ENCODE measurements around the gene NETO2. TPM values are rescaled to one million over a fixed set of nuclear protein-coding genes. Genes with fewer than 3 reads are reported as not detected.

Gene NETO2
- total and polyA plus RNA-seq, 9 of the 15 experiments (the other 6 are each of a cell fraction or from before 2014, with no cell fraction given): 4.1 to 37.0 (median 22.2) TPM

DNA sequence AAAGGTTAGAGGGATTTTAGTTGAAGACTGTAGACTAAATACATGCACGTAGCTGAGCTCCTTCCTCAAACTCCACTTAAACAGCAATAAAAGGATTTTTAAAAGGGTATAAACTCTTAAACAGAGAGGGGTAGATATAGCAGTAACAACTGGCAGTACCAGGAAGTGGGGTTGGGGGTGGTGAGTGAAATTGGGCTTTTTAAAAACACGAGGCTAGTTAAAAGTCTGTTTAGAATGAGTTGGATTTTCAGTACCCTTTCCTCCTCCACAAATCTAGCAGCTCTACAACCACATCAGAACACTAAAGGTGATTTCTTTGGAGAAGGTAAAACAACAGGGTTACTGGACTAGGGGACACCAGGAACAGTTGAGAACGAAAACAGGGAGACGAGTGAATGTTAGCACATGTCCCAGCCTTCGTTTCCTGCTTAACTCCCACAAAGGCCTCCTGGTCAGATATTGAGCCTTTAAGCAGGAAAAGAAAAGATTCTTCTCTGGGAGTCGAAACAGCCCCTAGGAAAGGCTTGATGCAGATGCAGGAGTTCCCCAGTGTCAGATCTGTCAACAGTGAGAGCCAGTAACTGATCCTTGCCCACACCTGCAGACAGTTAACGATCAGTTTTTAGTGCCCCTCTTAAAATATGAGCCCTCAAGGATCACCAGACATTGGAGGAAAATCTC, 13.8 kb downstream of the NETO2 start:
- WGBS (ENCODE audit: insufficient coverage, low coverage, missing lambda C conversion rate): 57% methylated on average over 7 of the region's 7 CpGs
- Histone ChIP-seq H3K9me3 (replicated peaks; ENCODE audit: control insufficient read depth, insufficient read depth, low read depth, low read length) (no peaks in the 10 kb centered on the region), H2AFZ (ENCODE audit: low read depth, low read length) (no peak overlapping the region; the same call in 1 of the 2 replicates), H3K4me2 (ENCODE audit: insufficient read depth, low read length) (no peak overlapping the region), H3K36me3 (ENCODE audit: control insufficient read depth, insufficient read depth, low read length) (peaks cover 17% of the 10 kb centered on the region; the same call in 2 of the 3 replicates), H4K20me1 (replicated peaks; ENCODE audit: control insufficient read depth, insufficient read depth, low read length) (no peaks in the 10 kb centered on the region), H3K27me3 (ENCODE audit: control insufficient read depth in 2 of 2, insufficient read depth in 2 of 2, low read length in 2 of 2) (no peaks in the 10 kb centered on the region), H3K4me1 (replicated peaks in 1 of 2; ENCODE audit: control insufficient read depth in 2 of 2, insufficient read depth in 2 of 2, low read length in 2 of 2) (0 out of 5 replicates have a peak, but pooled peaks cover 0 to 2% of the 10 kb centered on the region in 2 experiments), H3K79me2 (ENCODE audit: control insufficient read depth, insufficient read depth, low read length) (peaks cover 37% of the 10 kb centered on the region), H3K4me3 (no peak overlapping the region), H3K9ac (ENCODE audit: insufficient read depth in 1 of 2, low read depth in 2 of 2, low read length in 2 of 2) (no peak overlapping the region), H3K27ac (ENCODE audit: extremely low read depth, low read depth, low read length) (no peak overlapping the region), H3K9me1 (ENCODE audit: control insufficient read depth, insufficient read depth, low read length) (no peaks in the 10 kb centered on the region)
- intact Hi-C loops (cut with micrococcal nuclease) (loop anchor here (10.0 kb wide), 1 partner anchor 95 kb away; no protein-coding TSS in a partner anchor), in situ Hi-C loops (cut with MboI) (loop anchor here (5.0 kb wide), 1 partner anchor 148 kb away; no protein-coding TSS in a partner anchor)
- POLR2A ChIA-PET: interaction anchor here (0.6 to 0.9 kb wide), 2 partner anchors 14 to 196 kb away, joined by 3 read pairs; no protein-coding TSS in a partner anchor
- no peak for DNase-seq (ENCODE audit: extremely low read depth in 1 of 4, low spot score in 3 of 4)
- no peak for ATAC-seq
- CTCF ChIA-PET (ENCODE audit: low intra/inter-chr PET ratio): no interaction called here
- no TSS peak for BruUV-seq (replicated peaks)
- FAIRE-seq: peak; percentile 19
- no peak for TF ChIP-seq CTBP1 (IDR thresholded peaks at IDR 0.05; ENCODE audit: borderline replicate concordance)
- no peak for TF ChIP-seq PTBP1 (IDR thresholded peaks at IDR 0.05; ENCODE audit: low read depth, low read length)
- no peak for TF ChIP-seq ZNF3 (CRISPR knock-in tag; IDR thresholded peaks at IDR 0.05)
- TF ChIP-seq HDAC2 (IDR thresholded peaks at IDR 0.05): no peak
- TF ChIP-seq MCM2 (IDR thresholded peaks at IDR 0.05; ENCODE audit: low read depth): no peak
- TF ChIP-seq, protein P1, sequence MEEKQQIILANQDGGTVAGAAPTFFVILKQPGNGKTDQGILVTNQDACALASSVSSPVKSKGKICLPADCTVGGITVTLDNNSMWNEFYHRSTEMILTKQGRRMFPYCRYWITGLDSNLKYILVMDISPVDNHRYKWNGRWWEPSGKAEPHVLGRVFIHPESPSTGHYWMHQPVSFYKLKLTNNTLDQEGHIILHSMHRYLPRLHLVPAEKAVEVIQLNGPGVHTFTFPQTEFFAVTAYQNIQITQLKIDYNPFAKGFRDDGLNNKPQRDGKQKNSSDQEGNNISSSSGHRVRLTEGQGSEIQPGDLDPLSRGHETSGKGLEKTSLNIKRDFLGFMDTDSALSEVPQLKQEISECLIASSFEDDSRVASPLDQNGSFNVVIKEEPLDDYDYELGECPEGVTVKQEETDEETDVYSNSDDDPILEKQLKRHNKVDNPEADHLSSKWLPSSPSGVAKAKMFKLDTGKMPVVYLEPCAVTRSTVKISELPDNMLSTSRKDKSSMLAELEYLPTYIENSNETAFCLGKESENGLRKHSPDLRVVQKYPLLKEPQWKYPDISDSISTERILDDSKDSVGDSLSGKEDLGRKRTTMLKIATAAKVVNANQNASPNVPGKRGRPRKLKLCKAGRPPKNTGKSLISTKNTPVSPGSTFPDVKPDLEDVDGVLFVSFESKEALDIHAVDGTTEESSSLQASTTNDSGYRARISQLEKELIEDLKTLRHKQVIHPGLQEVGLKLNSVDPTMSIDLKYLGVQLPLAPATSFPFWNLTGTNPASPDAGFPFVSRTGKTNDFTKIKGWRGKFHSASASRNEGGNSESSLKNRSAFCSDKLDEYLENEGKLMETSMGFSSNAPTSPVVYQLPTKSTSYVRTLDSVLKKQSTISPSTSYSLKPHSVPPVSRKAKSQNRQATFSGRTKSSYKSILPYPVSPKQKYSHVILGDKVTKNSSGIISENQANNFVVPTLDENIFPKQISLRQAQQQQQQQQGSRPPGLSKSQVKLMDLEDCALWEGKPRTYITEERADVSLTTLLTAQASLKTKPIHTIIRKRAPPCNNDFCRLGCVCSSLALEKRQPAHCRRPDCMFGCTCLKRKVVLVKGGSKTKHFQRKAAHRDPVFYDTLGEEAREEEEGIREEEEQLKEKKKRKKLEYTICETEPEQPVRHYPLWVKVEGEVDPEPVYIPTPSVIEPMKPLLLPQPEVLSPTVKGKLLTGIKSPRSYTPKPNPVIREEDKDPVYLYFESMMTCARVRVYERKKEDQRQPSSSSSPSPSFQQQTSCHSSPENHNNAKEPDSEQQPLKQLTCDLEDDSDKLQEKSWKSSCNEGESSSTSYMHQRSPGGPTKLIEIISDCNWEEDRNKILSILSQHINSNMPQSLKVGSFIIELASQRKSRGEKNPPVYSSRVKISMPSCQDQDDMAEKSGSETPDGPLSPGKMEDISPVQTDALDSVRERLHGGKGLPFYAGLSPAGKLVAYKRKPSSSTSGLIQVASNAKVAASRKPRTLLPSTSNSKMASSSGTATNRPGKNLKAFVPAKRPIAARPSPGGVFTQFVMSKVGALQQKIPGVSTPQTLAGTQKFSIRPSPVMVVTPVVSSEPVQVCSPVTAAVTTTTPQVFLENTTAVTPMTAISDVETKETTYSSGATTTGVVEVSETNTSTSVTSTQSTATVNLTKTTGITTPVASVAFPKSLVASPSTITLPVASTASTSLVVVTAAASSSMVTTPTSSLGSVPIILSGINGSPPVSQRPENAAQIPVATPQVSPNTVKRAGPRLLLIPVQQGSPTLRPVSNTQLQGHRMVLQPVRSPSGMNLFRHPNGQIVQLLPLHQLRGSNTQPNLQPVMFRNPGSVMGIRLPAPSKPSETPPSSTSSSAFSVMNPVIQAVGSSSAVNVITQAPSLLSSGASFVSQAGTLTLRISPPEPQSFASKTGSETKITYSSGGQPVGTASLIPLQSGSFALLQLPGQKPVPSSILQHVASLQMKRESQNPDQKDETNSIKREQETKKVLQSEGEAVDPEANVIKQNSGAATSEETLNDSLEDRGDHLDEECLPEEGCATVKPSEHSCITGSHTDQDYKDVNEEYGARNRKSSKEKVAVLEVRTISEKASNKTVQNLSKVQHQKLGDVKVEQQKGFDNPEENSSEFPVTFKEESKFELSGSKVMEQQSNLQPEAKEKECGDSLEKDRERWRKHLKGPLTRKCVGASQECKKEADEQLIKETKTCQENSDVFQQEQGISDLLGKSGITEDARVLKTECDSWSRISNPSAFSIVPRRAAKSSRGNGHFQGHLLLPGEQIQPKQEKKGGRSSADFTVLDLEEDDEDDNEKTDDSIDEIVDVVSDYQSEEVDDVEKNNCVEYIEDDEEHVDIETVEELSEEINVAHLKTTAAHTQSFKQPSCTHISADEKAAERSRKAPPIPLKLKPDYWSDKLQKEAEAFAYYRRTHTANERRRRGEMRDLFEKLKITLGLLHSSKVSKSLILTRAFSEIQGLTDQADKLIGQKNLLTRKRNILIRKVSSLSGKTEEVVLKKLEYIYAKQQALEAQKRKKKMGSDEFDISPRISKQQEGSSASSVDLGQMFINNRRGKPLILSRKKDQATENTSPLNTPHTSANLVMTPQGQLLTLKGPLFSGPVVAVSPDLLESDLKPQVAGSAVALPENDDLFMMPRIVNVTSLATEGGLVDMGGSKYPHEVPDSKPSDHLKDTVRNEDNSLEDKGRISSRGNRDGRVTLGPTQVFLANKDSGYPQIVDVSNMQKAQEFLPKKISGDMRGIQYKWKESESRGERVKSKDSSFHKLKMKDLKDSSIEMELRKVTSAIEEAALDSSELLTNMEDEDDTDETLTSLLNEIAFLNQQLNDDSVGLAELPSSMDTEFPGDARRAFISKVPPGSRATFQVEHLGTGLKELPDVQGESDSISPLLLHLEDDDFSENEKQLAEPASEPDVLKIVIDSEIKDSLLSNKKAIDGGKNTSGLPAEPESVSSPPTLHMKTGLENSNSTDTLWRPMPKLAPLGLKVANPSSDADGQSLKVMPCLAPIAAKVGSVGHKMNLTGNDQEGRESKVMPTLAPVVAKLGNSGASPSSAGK (IDR thresholded peaks at IDR 0.05): no peak
- TF ChIP-seq, protein P2, sequence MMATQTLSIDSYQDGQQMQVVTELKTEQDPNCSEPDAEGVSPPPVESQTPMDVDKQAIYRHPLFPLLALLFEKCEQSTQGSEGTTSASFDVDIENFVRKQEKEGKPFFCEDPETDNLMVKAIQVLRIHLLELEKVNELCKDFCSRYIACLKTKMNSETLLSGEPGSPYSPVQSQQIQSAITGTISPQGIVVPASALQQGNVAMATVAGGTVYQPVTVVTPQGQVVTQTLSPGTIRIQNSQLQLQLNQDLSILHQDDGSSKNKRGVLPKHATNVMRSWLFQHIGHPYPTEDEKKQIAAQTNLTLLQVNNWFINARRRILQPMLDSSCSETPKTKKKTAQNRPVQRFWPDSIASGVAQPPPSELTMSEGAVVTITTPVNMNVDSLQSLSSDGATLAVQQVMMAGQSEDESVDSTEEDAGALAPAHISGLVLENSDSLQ (IDR thresholded peaks at IDR 0.05): no peak
- TF ChIP-seq SMAD3 (CRISPR knock-in tag; conservative IDR thresholded peaks at IDR 0.05): no peak
